ENCODE data around the gene SWAP70. TPM values are rescaled to one million over a fixed set of nuclear protein-coding genes. Genes with fewer than 3 reads are reported as not detected.

Gene SWAP70
- total RNA-seq, 2 donors from 2014 or later = 18.8 to 22.1 TPM

- 2 to 3% methylated on average over 13 to 41 of the region's 43 CpGs for WGBS, 2 donors
- TF ChIP-seq CTCF (IDR thresholded peaks at IDR 0.05) = no peak
- no peak for TF ChIP-seq POLR2A (IDR thresholded peaks at IDR 0.05)
- Histone ChIP-seq H3K4me1 (peaks cover 6% of the 10 kb centered on the region), H3K27ac (peak overlapping the region; percentile 77 to 93 (median 87)), H3K27me3 (no peaks in the 10 kb centered on the region), H3K36me3 (replicated peaks in 1 of 2; ENCODE audit: insufficient read depth in 1 of 2, low read depth in 2 of 2) (no peaks in the 10 kb centered on the region), H3K4me3 (peak overlapping the region; percentile 69 to 81), H3K9me3 (no peaks in the 10 kb centered on the region)
- intact Hi-C loops (cut with DNase I) = no loop called here
- peak; percentile 68 for ATAC-seq
- peak; percentile 44 to 54 (median 48) for DNase-seq
These were observed 647 bp downstream of the SWAP70 start for GRCh38 chr11:9664276-9665171.

GRCh38 chr11:9665749-9666148 is 1.9 kb downstream of the SWAP70 start:
- ATAC-seq (no peak), DNase-seq (no peak)
- intact Hi-C loops (cut with DNase I) = no loop called here
- no peaks in the 10 kb centered on the region for H3K9me3 ChIP-seq
- H3K4me1 ChIP-seq = peaks cover 6% of the 10 kb centered on the region
- H3K27me3 ChIP-seq = no peaks in the 10 kb centered on the region
- TF ChIP-seq CTCF (IDR thresholded peaks at IDR 0.05) = no peak
- no peak overlapping the region for H3K4me3 ChIP-seq
- WGBS, 2 donors = 93 to 100% methylated on average over 2 of the region's 2 CpGs
- H3K27ac ChIP-seq = no peak overlapping the region
- H3K36me3 ChIP-seq (replicated peaks in 1 of 2; ENCODE audit: insufficient read depth in 1 of 2, low read depth in 2 of 2) = no peaks in the 10 kb centered on the region

GRCh38 chr11:9669954-9670353 is 6.1 kb downstream of the SWAP70 start:
- H3K9me3 ChIP-seq = no peaks in the 10 kb centered on the region
- intact Hi-C loops (cut with DNase I) = no loop called here
- TF ChIP-seq CTCF (IDR thresholded peaks at IDR 0.05) (no peak), POLR2A (IDR thresholded peaks at IDR 0.05) (no peak)
- H3K27ac ChIP-seq = no peak overlapping the region
- no peaks in the 10 kb centered on the region for H3K27me3 ChIP-seq
- DNase-seq (no peak), ATAC-seq (no peak)
- no peak overlapping the region for H3K4me3 ChIP-seq
- no peaks in the 10 kb centered on the region for H3K36me3 ChIP-seq (replicated peaks in 1 of 2; ENCODE audit: insufficient read depth in 1 of 2, low read depth in 2 of 2)
- H3K4me1 ChIP-seq = no peaks in the 10 kb centered on the region
- 95 to 97% methylated on average over 6 of the region's 6 CpGs for WGBS, 2 donors

- Histone ChIP-seq H3K27me3 (no peaks in the 10 kb centered on the region), H3K4me3 (no peak overlapping the region), H3K36me3 (replicated peaks in 1 of 2; ENCODE audit: insufficient read depth in 1 of 2, low read depth in 2 of 2) (no peaks in the 10 kb centered on the region), H3K9me3 (no peaks in the 10 kb centered on the region), H3K27ac (no peak overlapping the region), H3K4me1 (no peaks in the 10 kb centered on the region)
- DNase-seq (no peak), ATAC-seq (no peak)
- intact Hi-C loops (cut with DNase I) = no loop called here
- TF ChIP-seq CTCF (IDR thresholded peaks at IDR 0.05) (no peak), POLR2A (IDR thresholded peaks at IDR 0.05) (no peak)
- WGBS, 2 donors = 73 to 80% methylated on average over 3 of the region's 3 CpGs
These were observed 8.5 kb downstream of the SWAP70 start for GRCh38 chr11:9672288-9672916.
